HG03196 (cell line): ENCODE measurements around the gene TBCA.
"Not testable (repeated sequence)": the region's sequence is repeated elsewhere in the genome, so short reads cannot be mapped to it uniquely, and the experiment has no call there.

Experiments used
- ATAC-seq: cut with Tn5 transposase; IDR thresholded peaks from one replicate; pipeline ENCODE4 v1.9.1; 2021; ENCODE audit not compliant: unreplicated experiment

TBCA gene

DNA sequence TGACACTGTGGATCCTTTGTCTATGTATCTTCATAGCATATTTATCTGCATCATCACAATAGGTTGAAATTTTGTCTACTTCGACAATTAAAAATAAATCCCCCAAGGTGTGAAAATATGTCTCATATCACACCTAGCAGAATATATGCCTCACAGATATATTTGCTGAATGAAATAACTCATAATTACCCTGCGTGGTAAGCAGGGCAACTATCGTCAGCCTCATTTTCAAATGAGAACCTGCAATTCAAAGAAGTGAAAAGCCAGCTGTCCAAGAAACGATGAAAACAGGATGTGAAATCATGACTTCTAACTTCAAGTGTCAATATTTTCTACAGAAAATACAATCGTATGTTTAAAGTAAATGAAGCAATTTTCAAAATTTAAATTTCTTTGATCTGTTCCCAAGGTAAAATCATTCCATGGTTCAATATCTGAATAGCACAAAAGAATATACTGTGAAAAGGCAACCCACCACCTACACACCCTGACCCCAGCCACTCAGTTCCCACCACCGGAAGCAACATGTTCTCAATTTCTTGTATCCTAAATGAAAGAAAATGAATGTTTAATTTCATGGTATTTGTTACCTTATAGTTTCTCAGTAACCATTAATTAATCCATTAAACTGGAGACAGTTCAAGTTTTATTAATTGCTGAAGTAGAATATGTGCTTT is 57.1 kb downstream of the TBCA start:
- ATAC-seq = no peak

DNA sequence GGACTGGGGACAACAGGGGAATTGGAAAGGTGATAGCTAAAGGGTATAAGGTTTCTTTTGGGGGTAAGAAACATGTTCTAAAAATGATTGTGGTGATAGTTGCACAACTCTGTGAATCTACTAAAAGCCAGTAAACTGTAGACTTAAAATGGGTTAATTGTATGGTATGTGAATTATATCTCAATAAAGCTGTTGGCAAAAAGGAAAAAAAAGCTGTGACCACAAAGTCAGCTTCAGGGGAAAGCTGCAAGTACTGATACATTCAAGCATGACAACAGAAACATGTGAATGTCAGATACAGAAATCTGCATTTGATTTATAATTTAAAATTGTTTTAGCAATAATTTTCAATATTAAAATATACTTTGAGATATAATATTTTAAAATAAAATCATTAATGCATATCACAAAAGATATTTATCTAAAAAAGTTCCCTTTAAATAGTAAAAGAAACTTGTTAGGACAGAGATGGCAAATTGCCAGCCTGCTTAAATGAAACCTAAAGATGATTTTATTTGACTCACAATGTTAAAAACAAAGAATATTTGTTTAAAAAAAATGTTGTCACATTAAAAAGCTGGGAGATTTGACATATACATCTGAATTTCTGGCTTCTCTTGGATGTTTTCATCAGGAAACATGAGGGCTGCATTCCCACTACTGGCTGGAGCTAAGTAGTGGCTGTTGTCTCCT is 66.0 kb downstream of the TBCA start:
- no peak for ATAC-seq

DNA sequence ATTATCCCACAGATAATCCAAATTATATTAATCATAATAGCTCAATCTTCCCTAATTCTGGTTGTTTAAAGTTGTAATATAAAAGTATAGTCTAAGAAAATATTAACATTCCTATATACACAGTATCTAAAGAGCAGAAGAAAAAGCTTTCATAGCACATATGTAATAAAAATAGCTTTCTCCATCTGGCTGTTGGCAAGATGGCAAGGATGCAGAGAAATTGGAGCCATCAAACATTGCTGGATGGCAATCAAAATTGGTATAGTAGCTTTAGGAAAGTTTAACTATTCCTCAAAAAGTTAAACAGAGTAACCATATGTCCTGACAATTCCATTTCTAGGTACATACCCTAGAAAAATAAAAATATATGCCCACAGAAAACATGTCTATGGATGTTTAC is 66.8 kb downstream of the TBCA start:
- no peak for ATAC-seq

DNA sequence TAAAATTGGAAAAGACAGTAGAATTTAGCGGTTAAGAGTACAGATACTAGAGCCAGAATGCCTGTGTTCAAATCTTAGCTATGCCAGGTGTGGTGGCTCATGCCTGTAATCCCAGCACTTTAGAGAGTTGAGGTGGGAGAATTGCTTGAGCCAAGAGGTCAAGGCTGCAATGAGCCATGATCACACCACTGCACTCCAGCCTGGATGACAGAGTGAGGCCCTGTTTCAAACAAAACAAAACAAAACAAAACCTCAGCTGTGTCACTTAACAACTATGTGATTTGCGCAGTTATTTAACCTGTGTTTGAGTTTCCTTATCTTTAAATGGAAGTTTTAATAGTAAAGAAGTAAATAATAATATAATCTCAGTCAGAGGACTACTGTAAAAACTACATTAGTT is 68.3 kb downstream of the TBCA start:
- ATAC-seq = no peak

DNA sequence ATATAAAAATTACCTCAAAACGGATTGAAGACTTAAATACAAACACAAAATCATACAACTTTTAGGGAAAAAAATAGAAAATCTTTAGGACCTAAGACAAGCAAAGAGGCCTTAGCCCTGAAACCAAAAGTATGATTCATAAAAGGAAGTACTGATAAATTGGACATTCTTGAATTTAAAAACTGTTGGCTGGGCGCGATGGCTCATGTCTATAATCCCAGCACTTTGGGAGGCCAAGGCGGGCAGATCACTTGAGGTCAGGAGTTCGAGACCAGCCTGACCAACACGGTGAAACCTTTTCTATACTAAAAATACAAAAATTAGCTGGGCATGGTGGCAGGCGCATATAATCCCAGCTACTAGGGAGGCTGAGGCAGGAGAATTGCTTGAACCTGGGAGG is 76.6 kb downstream of the TBCA start:
- not testable (repeated sequence) for ATAC-seq

DNA sequence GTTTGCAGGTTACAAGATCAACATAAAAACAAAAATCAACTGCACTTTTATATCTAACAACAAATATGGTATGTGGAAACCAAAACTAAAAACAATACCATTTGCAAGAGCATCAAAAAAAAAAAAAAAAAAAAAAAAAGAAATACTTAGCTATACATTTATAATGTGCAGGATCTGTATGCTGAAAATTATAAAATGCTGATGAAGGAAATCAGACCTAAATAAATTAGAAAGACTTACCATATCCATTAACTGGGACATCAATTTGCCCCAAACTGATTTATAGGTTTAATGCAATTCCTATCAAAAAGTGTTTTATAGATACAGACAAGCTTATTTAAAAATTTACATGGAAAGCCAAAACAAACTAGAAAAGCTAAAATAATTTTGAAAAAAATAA is 77.2 kb downstream of the TBCA start:
- no peak for ATAC-seq

DNA sequence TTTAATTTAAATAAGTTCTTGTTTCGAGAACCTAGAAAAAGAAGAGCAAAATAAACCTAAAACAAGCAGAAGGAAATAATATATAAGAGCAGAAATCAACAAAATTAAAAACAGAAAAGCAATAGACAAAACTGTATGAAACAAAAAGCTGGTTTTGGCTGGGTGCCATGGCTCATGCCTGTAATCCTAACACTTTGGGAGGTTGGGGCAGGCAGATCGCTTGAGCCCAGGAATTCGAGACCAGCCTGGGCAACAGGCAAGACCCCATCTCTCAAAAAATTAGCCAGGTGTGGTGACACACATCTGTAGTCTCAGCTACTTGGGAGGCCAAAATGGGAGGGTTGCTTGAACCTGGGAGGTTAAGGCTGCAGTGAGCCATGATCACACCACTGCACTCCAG is 78.4 kb downstream of the TBCA start:
- ATAC-seq = no peak

DNA sequence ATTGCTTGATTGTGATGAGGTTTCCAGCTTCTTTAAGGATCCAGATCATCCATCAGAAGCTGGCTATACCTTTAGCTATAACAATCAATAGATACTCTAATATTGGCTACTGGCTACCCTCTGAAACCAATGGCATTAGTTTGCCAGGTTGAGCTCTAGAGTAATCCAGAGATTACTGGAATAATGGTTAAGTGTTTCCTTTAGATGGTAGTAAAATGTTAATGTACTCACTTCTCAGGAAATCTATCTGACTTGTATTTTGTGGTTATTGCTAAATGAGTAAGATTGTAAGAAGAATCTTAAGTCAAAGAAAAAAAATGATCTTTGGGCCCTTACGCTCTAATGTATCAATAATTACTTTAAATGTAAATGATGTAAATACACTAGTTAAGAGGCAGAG is 80.0 kb downstream of the TBCA start:
- ATAC-seq = no peak

DNA sequence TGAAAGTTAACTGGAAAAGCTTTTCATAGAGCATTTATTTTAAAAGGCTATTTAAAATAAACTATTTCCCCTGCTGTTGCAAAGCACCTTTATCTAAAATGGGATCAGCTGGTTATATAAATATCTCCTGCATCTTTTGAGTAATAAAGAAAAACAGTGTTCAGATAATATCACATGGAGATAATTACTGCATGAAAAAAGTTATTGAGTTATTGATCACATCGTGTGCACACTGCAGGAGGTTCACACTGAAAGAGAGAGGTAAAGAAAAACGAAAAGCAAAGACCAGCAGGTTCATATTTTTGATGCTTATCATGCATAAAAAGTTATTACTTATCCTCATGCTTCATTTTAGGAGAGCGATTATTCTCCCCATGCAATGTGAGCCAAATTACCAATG is 82.2 kb downstream of the TBCA start:
- ATAC-seq = no peak

DNA sequence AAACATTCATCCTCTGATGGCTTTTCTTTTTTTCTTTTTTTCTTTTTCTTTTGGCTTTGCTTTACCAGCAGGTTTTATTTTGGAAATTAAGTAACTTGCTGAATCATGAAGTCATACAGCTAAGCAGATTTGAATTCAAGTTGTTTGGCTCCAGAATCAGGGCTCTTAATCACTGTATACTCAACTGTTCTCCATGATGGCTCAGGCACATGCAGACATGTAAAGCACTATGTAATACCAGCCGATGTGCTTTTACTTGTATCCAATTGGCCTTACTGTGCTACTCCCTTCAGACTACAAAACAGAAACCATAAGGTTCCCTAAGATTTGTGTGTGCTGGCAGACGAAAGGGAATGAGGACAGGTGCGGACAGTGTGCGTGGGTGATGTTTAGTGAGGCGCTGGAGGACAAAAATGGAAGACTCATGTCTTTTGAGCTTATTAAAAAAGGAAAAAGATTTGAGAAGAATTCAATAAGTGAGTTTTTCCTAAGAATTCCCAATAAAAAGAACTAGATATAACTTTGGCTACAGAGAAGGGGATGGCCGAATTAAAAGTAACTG is 92.9 kb downstream of the TBCA start:
- no peak for ATAC-seq

DNA sequence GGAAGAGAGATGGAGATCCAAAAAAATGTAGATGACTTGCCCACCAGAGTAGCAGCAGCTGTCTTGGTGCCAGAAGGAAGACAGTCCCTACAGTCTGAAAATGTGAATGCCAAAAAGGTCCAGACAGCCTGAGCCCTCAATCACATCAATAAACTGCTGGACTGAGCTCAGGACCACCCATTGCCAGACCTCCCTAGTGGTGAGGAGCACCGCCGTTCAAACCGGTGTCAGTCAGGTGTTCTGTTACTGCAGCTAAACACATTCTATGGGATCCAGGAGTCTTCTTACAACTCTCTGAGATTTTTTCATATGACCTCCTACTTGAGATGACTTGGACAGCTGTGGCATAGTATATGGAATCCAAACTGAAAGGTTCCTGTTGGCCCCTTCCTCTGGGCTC is 105.6 kb downstream of the TBCA start:
- no peak for ATAC-seq

DNA sequence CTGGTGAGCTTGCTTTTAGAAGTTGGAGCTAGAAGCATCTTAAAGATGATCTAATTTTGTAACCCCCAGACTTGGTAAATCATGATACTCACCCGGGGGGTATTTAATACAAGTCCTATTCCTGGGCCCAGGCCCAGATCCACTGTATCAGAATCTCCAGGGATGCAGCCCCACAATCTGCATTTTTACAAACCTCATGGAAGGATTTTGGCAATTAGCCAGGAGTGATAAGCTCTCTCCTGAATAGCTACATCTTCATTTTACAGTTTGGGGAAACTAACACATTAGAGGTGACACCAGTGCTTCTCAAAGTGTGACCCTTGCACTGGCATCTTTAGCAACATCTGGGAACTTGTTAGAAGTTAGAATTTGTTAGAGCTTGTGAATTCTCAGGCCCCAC is 106.5 kb downstream of the TBCA start:
- ATAC-seq = no peak

DNA sequence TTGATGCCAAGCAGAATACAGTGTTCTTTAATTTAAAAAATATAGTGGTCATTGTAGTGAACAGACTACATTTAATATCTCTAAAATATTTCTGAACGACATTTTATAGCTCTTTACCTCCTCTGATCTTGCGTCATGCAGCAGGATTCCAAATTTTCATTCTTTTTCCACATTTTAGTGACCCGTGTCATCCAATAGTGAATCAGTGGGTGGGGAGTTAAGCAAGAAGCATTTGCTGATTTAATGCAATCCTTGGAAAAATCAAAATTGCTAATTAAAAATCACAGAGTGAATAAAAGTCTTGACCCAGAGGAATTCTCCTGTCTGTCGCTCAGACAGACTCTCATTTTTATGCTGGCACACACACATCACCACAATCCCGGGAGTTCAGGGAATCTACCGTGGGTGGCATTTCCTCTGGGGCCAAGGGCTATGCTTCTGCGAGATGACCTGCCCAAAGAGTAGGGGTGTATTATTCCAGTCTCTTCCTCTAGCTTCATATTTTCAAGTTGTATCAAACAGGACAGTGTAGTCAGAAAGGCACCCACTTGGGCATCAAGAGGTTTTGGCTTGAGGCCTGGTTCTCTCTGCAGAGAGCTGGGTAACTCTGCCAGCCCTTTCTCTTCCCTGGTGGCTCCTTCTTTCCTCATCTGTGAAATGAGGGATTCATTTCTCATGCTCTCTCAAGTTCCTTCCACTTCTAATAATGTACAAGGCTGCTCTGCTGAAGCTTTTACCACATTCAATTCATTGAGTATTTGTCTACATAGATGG is 112.9 kb downstream of the TBCA start:
- no peak for ATAC-seq

DNA sequence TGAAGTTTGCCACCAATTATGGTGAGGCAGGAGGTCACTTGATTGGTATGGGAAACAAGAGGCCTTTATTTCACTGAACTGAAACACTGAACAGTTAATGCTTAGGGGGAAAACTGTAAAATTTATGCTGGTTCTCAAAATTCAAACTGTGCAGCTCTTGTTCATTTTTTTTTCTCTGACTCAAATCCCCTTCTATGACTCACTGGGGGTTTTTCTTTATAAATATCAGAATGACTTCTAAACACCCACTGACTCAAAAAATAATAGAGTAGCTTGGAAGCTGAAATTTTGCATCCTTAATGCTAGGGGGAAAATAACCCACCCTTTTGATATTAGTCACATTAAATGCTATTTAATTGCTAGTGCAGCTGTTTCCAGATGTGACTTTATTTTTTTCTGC is 113.5 kb downstream of the TBCA start:
- no peak for ATAC-seq

DNA sequence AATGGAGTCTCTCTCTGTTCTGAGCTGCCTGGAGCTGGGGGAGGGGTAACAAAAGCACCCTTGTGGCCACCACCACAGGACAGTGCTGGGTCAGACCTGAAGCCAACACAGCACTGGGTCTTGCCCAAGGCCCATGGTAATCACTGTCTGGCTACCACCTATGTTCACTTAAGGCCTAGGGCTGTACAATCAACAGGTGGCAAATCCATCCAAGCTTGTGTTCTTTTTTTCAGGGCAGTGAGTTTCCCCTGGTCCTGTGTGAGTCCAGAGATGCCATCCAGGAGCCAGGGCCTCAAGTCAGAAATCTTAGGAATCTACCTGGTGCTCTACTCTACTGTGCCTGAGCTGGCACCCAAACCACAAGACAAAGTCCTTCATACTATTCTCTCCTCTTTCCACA is 117.5 kb downstream of the TBCA start:
- ATAC-seq = no peak

DNA sequence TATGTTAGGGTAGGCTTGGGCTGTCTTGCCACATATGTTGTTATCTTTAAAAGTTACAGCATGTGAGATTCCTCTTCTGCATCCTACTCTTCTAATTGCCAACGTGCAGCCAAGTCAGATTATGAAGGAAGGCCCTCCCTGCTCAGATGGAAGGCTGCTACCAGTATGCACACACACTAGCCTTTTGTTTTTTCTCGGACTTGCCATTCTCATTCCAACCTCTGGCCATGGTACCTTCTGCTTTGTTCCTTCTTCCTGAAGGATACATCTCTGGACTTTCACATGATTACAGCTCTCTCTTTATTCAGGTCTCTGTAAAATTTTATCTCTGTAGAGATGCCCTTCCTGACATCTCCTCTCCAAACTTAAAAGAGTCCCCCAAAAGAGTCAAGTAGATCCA is 124.8 kb downstream of the TBCA start:
- ATAC-seq = no peak

DNA sequence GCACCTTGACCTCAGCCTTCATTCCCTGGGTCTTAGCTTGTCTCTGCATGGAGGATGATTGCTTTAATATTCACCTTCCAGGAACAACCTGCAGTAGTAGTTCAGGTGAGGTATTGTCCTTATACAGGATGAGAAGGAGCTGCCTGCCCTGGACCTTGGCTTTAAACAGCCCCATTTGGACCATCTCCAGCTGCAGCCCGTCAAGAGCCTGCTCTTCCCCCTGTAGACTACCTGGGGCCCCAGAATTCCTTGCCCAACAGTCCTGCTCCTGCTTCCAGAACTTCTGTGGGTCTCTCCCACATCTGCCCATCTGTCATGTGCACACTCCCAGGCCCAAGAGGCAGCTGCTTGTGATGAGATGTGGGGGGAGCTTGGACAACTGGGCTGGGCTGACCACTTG is 125.5 kb downstream of the TBCA start:
- ATAC-seq = no peak

DNA sequence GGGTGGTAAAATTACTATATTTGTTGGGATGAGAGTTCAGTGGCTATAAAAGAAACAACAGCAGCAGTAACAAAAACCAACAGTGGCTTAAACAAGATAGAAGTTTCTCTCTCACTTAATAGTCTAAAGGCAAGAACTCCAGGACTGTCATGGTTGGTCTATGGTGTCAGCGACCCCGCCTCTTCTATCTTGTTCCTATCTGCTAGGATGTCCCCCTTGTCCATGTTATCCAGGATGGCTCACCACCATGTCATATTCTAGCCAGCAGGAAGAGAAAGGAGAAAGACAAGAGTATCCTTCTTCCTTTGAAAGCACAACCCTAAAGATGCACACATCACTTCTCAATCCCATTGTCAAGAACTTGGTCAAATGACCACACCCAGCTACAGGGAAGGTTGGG is 126.4 kb downstream of the TBCA start:
- no peak for ATAC-seq

DNA sequence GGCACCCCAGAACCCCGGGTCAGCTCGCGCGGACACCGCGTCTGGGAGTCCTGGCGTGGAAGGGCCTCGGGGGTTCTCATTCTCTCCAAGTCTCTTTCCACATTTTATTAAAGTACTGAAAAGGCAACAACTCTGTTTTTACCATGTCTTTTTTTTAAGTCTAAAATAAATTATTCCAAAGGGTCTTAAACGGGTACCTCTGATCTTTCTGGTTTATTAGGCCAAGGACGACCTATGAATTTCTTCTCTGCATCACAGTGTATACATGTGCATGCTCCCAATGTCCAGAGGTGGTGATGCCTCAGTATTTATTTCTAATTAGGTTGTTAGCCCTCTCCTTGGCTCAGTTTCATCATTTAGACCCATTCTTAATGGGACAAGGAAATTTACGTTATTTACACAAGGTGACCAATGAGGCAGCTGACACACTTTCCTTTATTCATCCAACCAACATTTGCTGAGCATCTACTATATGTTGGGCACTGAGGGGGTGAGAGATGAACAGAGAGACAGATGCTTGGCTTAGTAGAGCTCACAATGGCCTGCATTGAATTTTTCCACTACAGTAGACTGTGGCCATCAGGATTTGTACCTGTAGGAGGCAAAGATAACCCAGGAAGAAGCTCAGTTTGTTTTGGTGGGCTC is 130.0 kb downstream of the TBCA start:
- no peak for ATAC-seq

DNA sequence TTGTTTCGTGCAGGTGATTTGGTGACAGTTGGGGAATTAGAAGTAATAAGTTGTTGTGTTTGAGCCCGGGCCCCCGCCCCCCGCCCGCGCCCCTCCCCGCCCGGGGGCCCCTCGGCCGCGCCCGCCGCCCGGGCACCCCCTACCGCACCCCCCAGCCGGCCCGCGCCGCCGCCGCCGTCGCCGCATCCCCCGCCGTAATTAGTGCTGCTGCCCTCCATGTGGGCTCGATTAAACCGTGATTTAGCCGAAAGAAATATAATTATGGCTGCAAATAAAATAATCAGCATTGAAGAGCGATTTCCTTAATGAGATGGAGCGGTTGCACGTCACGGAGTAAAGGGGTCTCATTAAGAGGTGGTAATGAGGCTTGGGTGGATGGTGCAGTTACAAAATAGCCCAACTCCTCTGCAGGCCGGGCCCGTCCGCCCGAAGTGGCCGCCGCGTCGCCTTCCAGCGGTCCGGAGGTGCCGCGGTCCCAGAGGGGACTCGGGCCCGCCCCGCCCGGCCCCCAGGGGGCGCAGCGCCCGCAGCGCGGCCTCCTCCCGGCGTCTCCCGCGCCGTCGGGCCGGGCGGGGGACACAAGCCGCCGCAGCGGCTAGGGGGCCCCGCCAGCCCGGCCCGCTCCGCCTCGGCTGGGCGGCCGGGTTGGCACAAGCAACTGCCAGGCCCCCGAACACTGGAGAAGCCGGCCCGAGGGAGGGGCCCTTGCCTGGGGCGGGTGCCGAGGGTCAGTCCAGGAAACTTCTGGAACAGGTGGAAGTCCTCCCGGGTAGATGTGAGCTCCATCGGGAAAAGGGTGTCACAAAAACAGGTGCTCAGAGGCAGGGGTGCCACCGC is 130.8 kb downstream of the TBCA start:
- no peak for ATAC-seq
